ENCODE measurements around the gene RBCK1.

Gene RBCK1

GRCh38 chr20:400128-400453 lies 8.0 kb upstream of the RBCK1 start:
- H3K4me2 ChIP-seq (ENCODE audit: low read depth, low read length) = no peak overlapping the region
- H3K9ac ChIP-seq (ENCODE audit: low read length) = no peak overlapping the region

GRCh38 chr20:400454-401275 lies 7.4 kb upstream of the RBCK1 start:
- Histone ChIP-seq H4K20me1 (ENCODE audit: insufficient read depth, low read length) (no peaks in the 10 kb centered on the region), H3K27me3 (replicated peaks; ENCODE audit: insufficient read depth, low read length) (no peaks in the 10 kb centered on the region), H3K4me3 (ENCODE audit: low read length) (no peak overlapping the region), H3K9me2 (replicated peaks; ENCODE audit: insufficient read depth, low read length) (no peaks in the 10 kb centered on the region), H3K4me1 (ENCODE audit: low read length) (peaks cover 10% of the 10 kb centered on the region), H3K9me3 (replicated peaks; ENCODE audit: insufficient read depth, low read length) (no peaks in the 10 kb centered on the region), H3K9ac (ENCODE audit: low read length) (no peak overlapping the region), H3K79me2 (ENCODE audit: low read length) (no peaks in the 10 kb centered on the region), H3K36me3 (replicated peaks; ENCODE audit: insufficient read depth, low read length) (no peaks in the 10 kb centered on the region; the same call in 1 of the 2 replicates), H3K4me2 (ENCODE audit: low read depth, low read length) (no peak overlapping the region), H3K27ac (ENCODE audit: low read length) (no peak overlapping the region), H2AFZ (ENCODE audit: low read length) (no peak overlapping the region; the same call in 1 of the 2 replicates), H3F3A (ENCODE audit: insufficient read depth, low read length) (no peaks in the 10 kb centered on the region)
- DNase-seq = no peak
- no peak for TF ChIP-seq EZH2phosphoT487 (IDR thresholded peaks at IDR 0.05; ENCODE audit: low read length)
- TF ChIP-seq EZH2 (optimal IDR thresholded peaks at IDR 0.05; ENCODE audit: low read depth, low read length) = no peak
- TF ChIP-seq CTCF (IDR thresholded peaks at IDR 0.05; ENCODE audit: low read length) = no peak

More at GRCh38 chr20:400128-400453, 8.0 kb upstream of the RBCK1 start:
- Histone ChIP-seq H3F3A (ENCODE audit: insufficient read depth, low read length) (no peaks in the 10 kb centered on the region), H3K4me1 (ENCODE audit: low read length) (peaks cover 10% of the 10 kb centered on the region), H3K4me3 (ENCODE audit: low read length) (no peak overlapping the region), H3K27ac (ENCODE audit: low read length) (no peak overlapping the region), H3K9me3 (replicated peaks; ENCODE audit: insufficient read depth, low read length) (no peaks in the 10 kb centered on the region), H3K79me2 (ENCODE audit: low read length) (no peaks in the 10 kb centered on the region), H2AFZ (ENCODE audit: low read length) (no peak overlapping the region; the same call in 1 of the 2 replicates), H3K36me3 (replicated peaks; ENCODE audit: insufficient read depth, low read length) (no peaks in the 10 kb centered on the region; the same call in 1 of the 2 replicates), H3K27me3 (replicated peaks; ENCODE audit: insufficient read depth, low read length) (no peaks in the 10 kb centered on the region), H3K9me2 (replicated peaks; ENCODE audit: insufficient read depth, low read length) (no peaks in the 10 kb centered on the region), H4K20me1 (ENCODE audit: insufficient read depth, low read length) (no peaks in the 10 kb centered on the region)
- no peak for DNase-seq
- TF ChIP-seq CTCF (IDR thresholded peaks at IDR 0.05; ENCODE audit: low read length) (no peak), EZH2 (optimal IDR thresholded peaks at IDR 0.05; ENCODE audit: low read depth, low read length) (no peak), EZH2phosphoT487 (IDR thresholded peaks at IDR 0.05; ENCODE audit: low read length) (no peak)

GRCh38 chr20:401682-402495 lies 6.2 kb upstream of the RBCK1 start:
- Histone ChIP-seq H3K9me2 (replicated peaks; ENCODE audit: insufficient read depth, low read length) (no peaks in the 10 kb centered on the region), H4K20me1 (ENCODE audit: insufficient read depth, low read length) (no peaks in the 10 kb centered on the region), H3K79me2 (ENCODE audit: low read length) (no peaks in the 10 kb centered on the region), H3F3A (ENCODE audit: insufficient read depth, low read length) (peaks cover 4% of the 10 kb centered on the region), H3K27me3 (replicated peaks; ENCODE audit: insufficient read depth, low read length) (no peaks in the 10 kb centered on the region), H2AFZ (ENCODE audit: low read length) (peak overlapping the region; percentile 11; the same call in 1 of the 2 replicates), H3K4me3 (ENCODE audit: low read length) (no peak overlapping the region), H3K9me3 (replicated peaks; ENCODE audit: insufficient read depth, low read length) (no peaks in the 10 kb centered on the region), H3K4me2 (ENCODE audit: low read depth, low read length) (peak overlapping the region; percentile 22), H3K36me3 (replicated peaks; ENCODE audit: insufficient read depth, low read length) (no peaks in the 10 kb centered on the region; the same call in 1 of the 2 replicates), H3K27ac (ENCODE audit: low read length) (peak overlapping the region; percentile 23; the same call in 1 of the 2 replicates), H3K9ac (ENCODE audit: low read length) (no peak overlapping the region), H3K4me1 (ENCODE audit: low read length) (peaks cover 14% of the 10 kb centered on the region)
- no peak for DNase-seq
- TF ChIP-seq EZH2 (optimal IDR thresholded peaks at IDR 0.05; ENCODE audit: low read depth, low read length) (no peak), EZH2phosphoT487 (IDR thresholded peaks at IDR 0.05; ENCODE audit: low read length) (no peak), CTCF (IDR thresholded peaks at IDR 0.05; ENCODE audit: low read length) (no peak)
